Left lung (tissue), 10 donors: ENCODE measurements around the gene PPFIBP2. TPM values are rescaled to one million over a fixed set of nuclear protein-coding genes. Genes with fewer than 3 reads are reported as not detected.

Source experiments
- ATAC-seq: fragments of 200-7000 bp; cut with Tn5 transposase; one replicate; pipeline ENCODE4 v1.9.1; 2020; ENCODE audit warnings: moderate library complexity
- DNase-seq, 4 donors: peaks; one replicate each; pipeline ENCODE4 v3.0.0-alpha.2; 2013 to 2020
- H3K27ac ChIP-seq, 2 donors: fragments of 200-600 bp; sonication (generic) in 1 of 2; one replicate each; pipeline versions ENCODE4 v1.5.0 to v1.8.0; 2020 to 2021
- H3K27me3 ChIP-seq, 2 donors: fragments of 200-600 bp; sonication (generic) in 1 of 2; one replicate each; pipeline versions ENCODE4 v1.5.0 to v1.8.0; 2020 to 2021
- H3K36me3 ChIP-seq, 2 donors: fragments of 200-600 bp; sonication (generic) in 1 of 2; one replicate each; pipeline versions ENCODE4 v1.5.0 to v1.8.0; 2020 to 2021
- H3K4me1 ChIP-seq, 2 donors: fragments of 200-600 bp; one replicate each; pipeline ENCODE4 v1.8.0; 2021
- H3K4me3 ChIP-seq, 2 donors: fragments of 200-600 bp; sonication (generic) in 1 of 2; one replicate each; pipeline versions ENCODE4 v1.5.0 to v1.8.0; 2020 to 2021; ENCODE audit warnings: mild to moderate bottlenecking in 1 of 2
- H3K9me3 ChIP-seq, 2 donors: fragments of 200-600 bp; sonication (generic) in 1 of 2; one replicate each; pipeline versions ENCODE4 v1.5.0 to v1.8.0; 2020 to 2021
- intact Hi-C, 2 donors: fragments of 100-400 bp; cut with DNase I; formaldehyde crosslinking; loops; one replicate each; pipeline versions ENCODE4 v1.11.2 to v1.14.2; 2022
- polyA plus RNA-seq, 6 donors: library from polyadenylated mRNA; unstranded; fragments of 120-200 nt; gene quantifications; one replicate each; pipeline ENCODE4 v1.2.1, GENCODE V29; 2013; ENCODE audit not compliant: insufficient read length in 6 of 6
- total RNA-seq, 2 donors: library from RNA; stranded (reverse); fragmentation: NEBNext Ultra II Directional; extraction: Animal tissue kit (Norgen Biotek cat#: 25700); gene quantifications; one replicate each; pipeline ENCODE4 v1.2.1, GENCODE V29; 2021
- TF ChIP-seq, protein P1 (sequence below), 2 donors: fragments of 200-600 bp; sonication (generic) in 1 of 2; IDR thresholded peaks; one replicate each; pipeline versions ENCODE4 v1.5.0 to v1.8.0; 2021; ENCODE audit warnings: antibody characterized with exemption in 2 of 2
- donor health status: DM: no; HTN: yes; CAD: no.
- donor health status: DM: no; HTN: no; CAD: no.

The PPFIBP2 gene
- total and polyA plus RNA-seq, 8 donors, result 18.7 to 48.7 (median 37.3) TPM

GRCh38 chr11:7692426-7692825 lies 178.6 kb downstream of the PPFIBP2 start:
- Histone ChIP-seq H3K9me3 (no peaks in the 10 kb centered on the region), H3K4me1 (no peaks in the 10 kb centered on the region), H3K36me3 (no peaks in the 10 kb centered on the region), H3K27ac (no peak overlapping the region), H3K4me3 (no peak overlapping the region), H3K27me3 (peaks cover 0 to 25% of the 10 kb centered on the region in 2 donors)
- TF ChIP-seq, protein P1, sequence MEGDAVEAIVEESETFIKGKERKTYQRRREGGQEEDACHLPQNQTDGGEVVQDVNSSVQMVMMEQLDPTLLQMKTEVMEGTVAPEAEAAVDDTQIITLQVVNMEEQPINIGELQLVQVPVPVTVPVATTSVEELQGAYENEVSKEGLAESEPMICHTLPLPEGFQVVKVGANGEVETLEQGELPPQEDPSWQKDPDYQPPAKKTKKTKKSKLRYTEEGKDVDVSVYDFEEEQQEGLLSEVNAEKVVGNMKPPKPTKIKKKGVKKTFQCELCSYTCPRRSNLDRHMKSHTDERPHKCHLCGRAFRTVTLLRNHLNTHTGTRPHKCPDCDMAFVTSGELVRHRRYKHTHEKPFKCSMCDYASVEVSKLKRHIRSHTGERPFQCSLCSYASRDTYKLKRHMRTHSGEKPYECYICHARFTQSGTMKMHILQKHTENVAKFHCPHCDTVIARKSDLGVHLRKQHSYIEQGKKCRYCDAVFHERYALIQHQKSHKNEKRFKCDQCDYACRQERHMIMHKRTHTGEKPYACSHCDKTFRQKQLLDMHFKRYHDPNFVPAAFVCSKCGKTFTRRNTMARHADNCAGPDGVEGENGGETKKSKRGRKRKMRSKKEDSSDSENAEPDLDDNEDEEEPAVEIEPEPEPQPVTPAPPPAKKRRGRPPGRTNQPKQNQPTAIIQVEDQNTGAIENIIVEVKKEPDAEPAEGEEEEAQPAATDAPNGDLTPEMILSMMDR (IDR thresholded peaks at IDR 0.05), result no peak
- DNase-seq, result no peak
- intact Hi-C loops, result loop anchor here in 1 of 2 donors (10.0 kb wide), 1 partner anchor 598 kb away; no protein-coding TSS in a partner anchor
- no peak for ATAC-seq

DNA sequence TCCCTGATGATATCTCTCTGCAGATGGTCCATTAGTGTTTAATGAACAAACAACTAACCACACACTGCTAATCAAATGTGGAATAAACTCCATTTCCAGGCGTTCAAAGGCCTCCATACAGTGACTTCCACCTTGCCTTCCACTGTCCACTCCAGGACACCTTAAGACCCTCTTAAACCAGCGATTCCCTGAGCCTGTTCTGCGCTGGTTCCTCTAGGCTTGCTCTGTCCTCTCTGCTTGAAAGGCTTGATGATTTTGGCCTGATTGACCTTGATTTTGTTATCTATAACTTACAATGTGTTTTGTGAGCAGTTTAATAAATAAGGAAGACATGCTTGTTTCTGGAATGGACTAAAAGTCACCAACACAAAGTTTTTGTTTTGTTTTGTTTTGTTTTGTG lies 180.4 kb downstream of the PPFIBP2 start:
- H3K27ac ChIP-seq, result no peak overlapping the region
- intact Hi-C loops, result loop anchor here in 1 of 2 donors (10.0 kb wide), 1 partner anchor 599 kb away; no protein-coding TSS in a partner anchor
- ATAC-seq (no peak), DNase-seq (no peak)
- no peaks in the 10 kb centered on the region for H3K9me3 ChIP-seq
- H3K4me3 ChIP-seq, result no peak overlapping the region
- peaks cover 0 to 25% of the 10 kb centered on the region in 2 donors for H3K27me3 ChIP-seq
- no peaks in the 10 kb centered on the region for H3K4me1 ChIP-seq
- TF ChIP-seq, protein P1 (IDR thresholded peaks at IDR 0.05), result no peak
- no peaks in the 10 kb centered on the region for H3K36me3 ChIP-seq

DNA sequence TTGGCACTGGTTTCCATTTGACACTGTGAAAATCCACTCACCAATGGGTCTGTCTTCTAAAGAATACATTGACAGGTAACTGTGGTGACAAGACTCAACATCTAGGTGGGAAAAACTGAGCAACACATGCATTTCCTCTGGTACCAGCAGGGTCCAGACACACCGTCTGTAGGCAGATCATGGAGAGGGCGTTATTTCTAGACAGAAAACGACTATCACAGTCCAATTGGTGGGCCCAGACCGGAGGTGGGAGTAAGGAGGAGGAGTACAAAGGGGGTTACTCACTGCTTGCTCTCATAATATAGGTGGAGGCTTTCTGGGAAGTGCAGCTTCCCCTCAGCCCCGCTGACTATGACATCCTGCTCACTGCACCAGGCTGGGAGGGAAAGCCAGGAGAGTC lies 182.6 kb downstream of the PPFIBP2 start:
- intact Hi-C loops, result loop anchor here in 1 of 2 donors (10.0 kb wide), 1 partner anchor 602 kb away; no protein-coding TSS in a partner anchor

More for the DNA sequence above, 182.6 kb downstream of the PPFIBP2 start:
- no peak overlapping the region for H3K4me3 ChIP-seq
- no peaks in the 10 kb centered on the region for H3K36me3 ChIP-seq
- DNase-seq (no peak), ATAC-seq (no peak)
- no peak overlapping the region for H3K27ac ChIP-seq
- H3K4me1 ChIP-seq, result no peaks in the 10 kb centered on the region
- H3K9me3 ChIP-seq, result no peaks in the 10 kb centered on the region
- peaks cover 0 to 25% of the 10 kb centered on the region in 2 donors for H3K27me3 ChIP-seq
- TF ChIP-seq, protein P1 (IDR thresholded peaks at IDR 0.05), result no peak

Other genes with a start within 250 kb of the PPFIBP2 start
- gene OLFML1, start 28.5 kb upstream of the PPFIBP2 start, total RNA-seq, result 10 to 100 TPM; 28.8 to 44.2 TPM
- 10 to 100 TPM; 42.0 to 63.4 (median 47.8) TPM for gene OLFML1, start 28.5 kb upstream of the PPFIBP2 start, polyA plus RNA-seq
- gene CYB5R2, start 159.5 kb downstream of the PPFIBP2 start, total RNA-seq, result 10 to 100 TPM in 1 of 2 donors, 1 to 10 TPM in 1; 7.9 to 13.1 TPM
- 10 to 100 TPM; 14.8 to 22.4 (median 19.8) TPM for gene CYB5R2, start 159.5 kb downstream of the PPFIBP2 start, polyA plus RNA-seq
- gene OVCH2, start 192.5 kb downstream of the PPFIBP2 start, total RNA-seq, result 1 to 10 TPM in 1 of 2 donors, under 1 TPM in 1; 0.81 to 4.6 TPM
- 1 to 10 TPM; 2.4 to 8.6 (median 5.9) TPM for gene OVCH2, start 192.5 kb downstream of the PPFIBP2 start, polyA plus RNA-seq